HG03139 (cell line): Measurements from ENCODE around the gene NLN.
"Not testable (repeated sequence)": the region's sequence is repeated elsewhere in the genome, so short reads cannot be mapped to it uniquely, and the experiment has no call there.

Experiments used
- ATAC-seq: cut with Tn5 transposase; IDR thresholded peaks from one replicate; pipeline ENCODE4 v1.9.1; 2021; ENCODE audit not compliant: unreplicated experiment

Gene NLN

DNA sequence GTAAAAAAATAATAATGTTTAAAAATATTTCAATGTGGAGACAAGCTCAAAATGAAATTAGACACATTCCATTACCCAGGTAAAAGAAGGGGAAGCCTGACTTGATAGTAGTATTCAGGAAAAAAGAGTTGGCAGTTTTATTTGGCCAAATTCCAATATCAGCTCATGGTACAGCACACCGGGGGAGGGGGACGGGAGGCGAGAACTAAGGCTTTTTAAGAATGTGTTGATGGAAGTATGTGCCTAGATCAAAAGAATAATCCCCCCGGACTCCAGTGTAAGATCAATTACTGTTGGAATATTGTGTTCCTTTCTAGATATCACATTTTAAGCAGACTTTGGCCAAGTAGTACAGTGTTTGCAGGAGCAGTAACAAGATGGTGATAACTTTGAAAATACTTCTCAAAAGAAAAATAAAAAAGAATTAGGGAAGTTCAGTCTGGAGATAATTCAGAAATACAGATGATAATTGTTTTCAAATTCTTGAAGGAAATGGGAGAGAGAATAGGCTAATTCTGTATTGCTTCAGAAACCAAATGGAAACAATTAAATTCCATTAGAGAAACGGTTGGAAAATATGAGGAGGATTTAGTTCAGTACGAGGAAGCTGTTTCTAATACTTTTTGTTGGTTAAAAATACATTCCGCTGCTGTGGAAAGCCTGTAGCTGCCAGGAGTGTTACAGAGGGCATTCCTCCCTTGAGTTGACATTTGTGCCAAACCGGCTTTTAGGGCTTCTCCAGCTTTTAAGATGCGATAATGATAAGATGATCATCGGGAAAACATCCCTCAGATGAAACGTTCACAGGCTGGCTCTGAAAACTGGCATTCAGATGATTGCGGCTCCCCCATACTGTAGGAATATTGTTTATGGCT is 106.3 kb downstream of the NLN start:
- ATAC-seq: no peak

DNA sequence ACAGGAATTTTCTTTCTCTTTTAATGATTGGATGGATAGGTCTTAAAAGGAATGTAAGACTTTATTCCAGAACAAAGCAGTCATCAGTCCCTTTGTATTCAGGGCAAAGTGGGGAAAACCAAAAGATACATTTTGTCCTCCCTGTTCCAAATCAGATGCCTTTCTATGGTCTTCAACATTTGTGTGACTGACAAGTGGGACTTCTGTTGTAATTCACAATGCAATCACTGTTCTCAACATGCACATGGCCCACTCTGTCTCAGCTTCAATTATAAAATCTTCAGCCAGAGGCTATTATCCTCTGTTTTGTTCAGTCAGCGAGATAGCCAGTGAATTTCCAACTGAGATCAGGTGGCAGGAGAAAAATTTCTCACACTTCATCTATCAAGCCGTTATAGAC is 108.9 kb downstream of the NLN start:
- no peak for ATAC-seq

DNA sequence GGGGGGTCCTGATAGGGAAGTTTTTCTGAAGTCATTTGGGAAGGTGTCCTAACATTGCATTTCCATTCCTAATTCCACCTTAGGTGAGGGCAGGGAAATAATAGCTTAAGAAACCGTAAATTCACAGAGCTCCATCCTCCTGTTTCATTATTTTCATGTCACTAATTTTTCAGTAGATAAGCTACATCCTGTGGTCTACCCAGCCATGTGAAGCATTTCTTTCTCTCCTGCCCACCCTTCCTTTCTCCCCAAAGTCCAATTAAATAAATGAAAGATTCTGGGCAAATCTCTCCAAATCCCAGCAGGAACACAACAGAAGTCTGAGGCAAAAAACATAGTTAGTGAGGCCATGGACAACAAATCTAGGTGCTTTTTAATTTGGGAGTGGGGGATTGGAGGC is 109.3 kb downstream of the NLN start:
- no peak for ATAC-seq

DNA sequence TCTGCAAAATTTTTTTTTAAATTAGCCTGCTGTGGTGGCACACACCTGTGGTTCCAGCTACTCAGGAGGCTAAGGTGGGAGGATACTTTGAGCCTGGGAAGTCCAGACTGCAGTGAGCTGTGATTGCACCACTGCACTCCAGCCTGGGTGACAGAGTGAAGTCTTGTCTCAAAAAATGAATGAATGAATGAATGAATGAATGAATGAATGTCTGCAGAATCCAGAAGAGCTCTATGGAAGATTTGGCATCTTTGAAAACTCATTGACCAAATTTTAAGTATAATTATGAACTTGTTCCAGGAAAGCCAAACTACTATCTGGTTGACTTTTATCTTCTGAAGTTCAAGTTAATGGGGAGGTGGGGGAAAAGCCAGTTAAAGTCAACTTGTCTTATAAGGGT is 110.1 kb downstream of the NLN start:
- no peak for ATAC-seq

DNA sequence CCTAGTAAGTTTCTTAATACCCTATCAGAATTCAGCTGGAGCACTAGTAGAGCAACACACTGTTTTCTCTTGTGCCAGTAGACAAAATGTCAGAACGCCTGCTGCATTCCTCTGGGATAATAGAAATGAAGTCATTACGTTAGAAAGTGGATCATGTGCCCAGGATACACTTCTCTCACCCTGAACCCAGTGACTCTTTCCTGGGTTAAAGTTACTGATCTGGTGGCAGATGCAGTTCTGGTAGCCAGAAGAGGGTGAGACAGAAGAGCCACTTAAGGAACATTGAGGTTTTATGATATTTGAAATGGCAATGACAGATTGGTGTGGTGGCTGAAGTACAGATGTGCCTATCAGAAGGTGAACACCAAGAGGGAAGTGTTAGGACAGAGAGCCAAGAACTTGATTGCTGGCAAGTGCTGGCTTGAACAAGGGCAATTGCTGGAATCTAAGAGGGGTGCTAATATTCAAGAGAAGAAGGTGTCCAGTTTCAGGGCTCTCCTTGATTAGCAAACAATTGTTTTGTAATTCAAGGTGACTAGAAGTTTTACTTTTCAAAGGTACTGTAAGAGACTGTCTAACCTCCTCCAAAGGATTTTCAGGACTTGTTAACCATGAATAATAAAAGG is 110.7 kb downstream of the NLN start:
- ATAC-seq: no peak

DNA sequence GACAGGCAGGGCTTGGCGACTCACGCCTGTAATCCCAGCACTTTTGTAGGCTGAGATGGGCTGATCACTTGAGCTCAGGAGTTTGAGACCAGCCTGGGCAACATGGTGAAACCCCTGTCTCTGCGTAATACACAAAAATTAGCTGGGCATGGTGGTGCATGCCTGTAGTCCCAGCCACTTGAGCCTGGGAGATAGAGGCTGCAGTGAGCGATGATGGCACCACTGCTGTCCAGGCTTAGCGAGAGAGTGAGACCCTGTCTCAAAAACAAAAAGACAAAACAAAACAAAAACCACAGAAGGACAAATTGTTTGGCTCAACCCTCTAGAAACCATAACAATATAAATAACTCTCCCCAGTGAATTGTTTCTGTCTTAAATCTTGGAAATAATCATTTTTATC is 111.8 kb downstream of the NLN start:
- no peak for ATAC-seq

GRCh38 chr5:65834306-65834705 is 112.3 kb downstream of the NLN start:
- no peak for ATAC-seq

- no peak for ATAC-seq
Observed at GRCh38 chr5:65835191-65835590, 113.2 kb downstream of the NLN start.

DNA sequence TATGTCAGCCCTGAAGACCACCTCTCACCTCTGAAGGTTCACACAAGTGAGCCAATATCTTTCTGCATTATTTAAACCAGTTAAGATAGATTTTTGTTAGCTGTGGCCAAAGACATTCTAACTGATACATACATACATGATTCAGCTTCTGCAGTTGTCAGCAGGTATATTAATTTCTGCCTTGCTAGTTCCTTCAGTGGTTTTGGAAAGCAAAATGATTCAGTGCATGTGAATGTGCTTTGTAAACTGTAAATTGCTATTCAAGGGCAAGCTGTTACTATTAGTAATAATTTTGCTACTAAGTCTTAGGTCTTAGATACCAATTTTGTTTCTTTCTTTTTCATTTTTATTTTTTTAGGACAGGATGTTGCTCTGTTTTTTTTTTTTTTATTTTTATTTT is 115.1 kb downstream of the NLN start:
- ATAC-seq: no peak

GRCh38 chr5:65839170-65839569 is 117.2 kb downstream of the NLN start:
- not testable (repeated sequence) for ATAC-seq

DNA sequence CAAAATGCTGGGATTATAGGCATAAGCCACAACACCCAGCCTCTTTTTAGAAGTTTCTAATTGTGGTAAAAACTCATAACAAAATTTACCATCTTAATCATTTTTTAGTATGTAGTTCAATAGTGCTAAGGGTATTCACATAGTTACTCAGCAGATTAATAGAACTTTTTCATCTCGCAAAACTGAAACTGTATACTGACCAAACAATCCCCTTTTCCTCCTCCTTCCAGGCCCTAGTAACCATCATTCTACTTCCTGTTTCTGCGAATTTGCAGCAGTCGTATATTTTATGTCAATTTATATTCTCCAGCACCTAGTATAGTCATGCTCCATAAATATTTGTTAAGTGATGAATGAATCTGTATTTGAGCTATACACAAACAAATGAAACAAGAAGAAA is 118.1 kb downstream of the NLN start:
- ATAC-seq: no peak

DNA sequence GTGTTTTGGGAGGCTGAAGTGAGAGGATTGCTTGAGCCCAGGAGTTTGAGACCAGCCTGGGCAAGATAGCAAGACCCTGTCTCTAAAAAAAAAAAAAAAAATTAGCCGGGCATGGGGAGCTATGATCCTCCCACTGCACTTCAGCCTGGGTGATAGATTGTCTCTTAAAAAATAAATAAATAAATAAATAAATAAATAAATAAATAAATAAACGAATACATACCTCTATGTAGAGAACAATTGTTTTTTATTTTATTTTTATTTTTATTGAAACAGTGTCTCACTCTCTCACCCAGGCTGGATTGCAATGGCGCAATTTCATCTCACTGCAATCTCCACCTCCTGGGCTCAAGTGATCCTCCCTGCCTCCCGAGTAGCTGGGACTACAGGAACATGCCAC is 122.8 kb downstream of the NLN start:
- not testable (repeated sequence) for ATAC-seq

DNA sequence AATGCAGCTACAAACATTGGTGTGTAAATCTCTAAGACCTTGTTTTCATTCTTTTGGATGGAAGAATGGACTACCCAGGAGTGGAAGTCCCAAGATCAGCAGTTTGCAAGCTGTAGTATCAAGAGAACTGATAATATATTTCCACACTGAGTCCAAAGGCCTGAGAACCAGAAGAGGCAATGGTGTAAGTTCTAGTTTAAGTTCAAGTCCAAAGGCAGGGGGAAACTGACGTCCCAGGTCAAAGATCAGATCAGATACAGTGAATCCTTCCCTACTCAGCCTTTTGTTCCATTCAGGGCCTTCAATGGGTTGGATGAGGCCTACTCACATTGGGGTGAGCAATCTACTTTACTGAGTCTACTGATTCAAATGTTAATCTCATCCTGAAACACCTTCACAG is 124.1 kb downstream of the NLN start:
- no peak for ATAC-seq

DNA sequence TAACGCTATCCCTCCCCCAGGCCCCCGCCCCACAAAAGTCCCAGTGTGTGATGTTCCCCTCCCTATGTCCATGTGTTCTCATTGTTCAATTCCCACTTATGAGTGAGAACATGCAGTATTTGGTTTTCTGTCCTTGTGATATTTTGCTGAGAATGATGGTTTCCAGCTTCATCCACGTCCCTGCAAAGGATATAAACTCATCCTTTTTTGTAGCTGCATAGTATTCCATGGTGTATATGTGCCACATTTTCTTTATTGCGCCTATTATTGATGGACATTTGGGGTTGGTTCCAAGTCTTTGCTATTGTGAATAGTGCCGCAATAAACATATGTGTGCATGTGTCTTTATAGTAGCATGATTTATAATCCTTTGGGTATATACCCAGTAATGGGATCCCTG is 125.0 kb downstream of the NLN start:
- ATAC-seq: not testable (repeated sequence)

DNA sequence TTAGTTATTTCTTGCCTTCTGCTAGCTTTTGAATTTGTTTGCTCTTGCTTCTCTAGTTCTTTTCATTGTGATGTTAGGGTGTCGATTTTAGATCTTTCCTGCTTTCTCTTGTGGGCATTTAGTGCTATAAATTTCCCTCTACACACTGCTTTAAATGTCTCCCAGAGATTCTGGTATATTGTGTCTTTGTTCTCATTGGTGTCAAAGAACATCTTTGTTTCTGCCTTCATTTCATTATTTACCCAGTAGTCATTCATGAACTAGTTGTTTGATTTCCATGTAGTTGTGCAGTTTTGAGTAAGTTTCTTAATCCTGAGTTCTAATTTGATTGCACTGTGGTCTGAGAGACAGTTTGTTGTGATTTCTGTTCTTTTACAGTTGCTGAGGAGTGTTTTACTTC is 127.9 kb downstream of the NLN start:
- not testable (repeated sequence) for ATAC-seq

- no peak for ATAC-seq
Observed at GRCh38 chr5:65854925-65855324, 132.9 kb downstream of the NLN start.

DNA sequence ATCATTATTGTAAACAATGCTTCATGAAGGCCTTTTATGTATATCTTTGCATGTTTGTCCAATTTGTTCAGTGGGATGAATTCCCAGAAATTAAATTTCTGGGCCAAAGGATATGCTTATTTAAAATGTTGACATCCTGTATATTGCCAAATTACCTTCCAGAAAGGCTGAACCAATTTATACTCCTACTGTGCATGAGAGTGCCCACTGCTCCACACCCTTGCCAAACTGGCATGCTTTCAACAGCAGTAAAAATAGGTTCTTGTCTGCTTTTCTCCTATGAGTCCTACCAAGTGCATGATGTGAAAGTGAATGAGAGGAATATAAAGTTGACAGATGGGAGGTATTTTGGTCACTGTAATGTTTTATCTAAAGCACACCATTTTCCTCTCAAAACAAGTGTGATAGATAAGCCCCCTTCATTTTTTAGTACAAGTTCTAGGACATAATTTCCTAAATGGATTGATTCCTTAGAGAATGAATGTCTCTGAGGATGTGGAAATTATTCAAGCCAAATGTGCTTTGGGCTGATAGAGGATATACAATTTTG is 133.8 kb downstream of the NLN start:
- ATAC-seq: no peak

DNA sequence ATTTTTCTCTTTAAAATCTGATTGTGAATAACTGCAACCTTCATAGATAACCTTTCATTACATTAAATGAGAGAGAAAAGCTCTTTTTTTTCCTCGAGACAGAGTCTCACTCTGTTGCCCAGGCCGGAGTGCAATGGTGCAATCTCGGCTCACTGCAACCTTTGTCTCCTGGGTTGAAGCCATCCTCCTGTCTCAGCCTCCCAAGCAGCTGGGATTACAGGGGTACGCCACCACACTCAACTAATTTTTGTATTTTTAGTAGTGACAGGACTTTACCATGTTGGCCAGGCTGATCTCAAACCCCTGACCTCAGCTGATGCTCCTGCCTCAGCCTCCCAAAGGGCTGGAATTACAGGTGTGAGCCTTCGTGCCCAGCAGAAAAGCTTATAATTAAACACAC is 134.5 kb downstream of the NLN start:
- ATAC-seq: no peak

- ATAC-seq: no peak
Observed at GRCh38 chr5:65858316-65858715, 136.3 kb downstream of the NLN start.

DNA sequence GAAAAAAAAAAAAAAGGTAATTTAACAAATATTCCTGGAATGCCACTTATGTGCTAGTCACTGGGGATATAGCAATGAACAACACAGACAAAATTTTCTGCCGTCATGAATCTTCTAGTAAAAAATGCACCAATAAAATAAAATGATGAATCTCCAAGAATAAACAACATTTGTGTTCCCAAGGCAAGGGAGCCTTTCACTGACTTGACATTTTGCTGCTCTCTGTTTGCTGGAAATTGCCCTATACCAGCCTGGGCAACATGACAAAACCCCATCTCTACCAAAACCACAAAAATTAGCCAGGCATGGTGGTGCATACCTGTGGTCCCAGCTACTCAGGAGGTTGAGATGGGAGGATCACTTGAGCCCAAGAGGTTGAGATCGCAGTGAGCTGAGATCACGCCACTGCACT is 139.8 kb downstream of the NLN start:
- ATAC-seq: no peak

- no peak for ATAC-seq
Observed at GRCh38 chr5:65862384-65862783, 140.4 kb downstream of the NLN start.

DNA sequence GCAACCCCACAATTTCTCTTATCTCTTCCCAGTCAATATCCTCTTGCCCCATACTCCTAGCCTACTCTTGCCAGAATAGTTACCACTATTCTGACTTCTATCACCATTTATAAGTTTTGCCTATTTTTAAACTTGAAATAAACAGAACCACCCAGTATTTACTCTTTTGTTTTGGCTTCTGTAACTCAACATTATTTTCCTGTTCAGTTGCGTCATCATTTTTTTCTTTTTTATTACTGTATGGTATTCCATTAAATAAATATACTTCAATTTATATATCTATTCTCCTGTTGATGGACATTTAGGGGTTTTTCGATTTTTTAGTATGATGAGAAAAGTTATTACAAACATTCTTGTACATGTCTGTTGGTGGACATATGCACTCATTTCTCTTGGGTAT is 141.7 kb downstream of the NLN start:
- ATAC-seq: no peak
